GM12874 (cell line): ENCODE data around the gene HINFP.

ENCODE experiments used
- TF ChIP-seq, protein P1 (sequence below): IDR thresholded peaks from 2 replicates; pipeline ENCODE4 v1.5.1; 2011; ENCODE audit warnings: low read depth, mild to moderate bottlenecking, control low read depth, low read length, moderate library complexity; ENCODE audit not compliant: insufficient read depth

HINFP gene

DNA sequence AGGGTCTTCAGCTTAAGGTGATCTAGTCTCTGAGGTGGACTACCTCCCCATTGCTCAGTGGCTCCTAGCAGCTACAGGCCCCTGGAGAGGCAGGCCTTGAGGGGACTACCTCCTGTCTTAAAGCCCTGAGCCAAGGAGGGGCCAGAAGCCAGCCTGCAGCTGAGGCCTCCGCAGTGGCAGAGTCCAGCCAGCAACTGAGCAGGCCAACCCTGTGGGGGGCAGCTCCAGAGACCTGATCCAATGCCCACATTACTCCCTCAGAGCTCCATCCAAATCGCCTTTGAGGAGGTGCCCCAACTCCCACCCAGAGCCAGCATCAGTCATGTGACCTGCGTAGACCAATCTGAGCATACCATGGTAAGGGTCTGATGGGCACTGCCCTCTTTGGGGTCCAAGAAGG, 11.5 kb upstream of the HINFP start:
- TF ChIP-seq, protein P1, sequence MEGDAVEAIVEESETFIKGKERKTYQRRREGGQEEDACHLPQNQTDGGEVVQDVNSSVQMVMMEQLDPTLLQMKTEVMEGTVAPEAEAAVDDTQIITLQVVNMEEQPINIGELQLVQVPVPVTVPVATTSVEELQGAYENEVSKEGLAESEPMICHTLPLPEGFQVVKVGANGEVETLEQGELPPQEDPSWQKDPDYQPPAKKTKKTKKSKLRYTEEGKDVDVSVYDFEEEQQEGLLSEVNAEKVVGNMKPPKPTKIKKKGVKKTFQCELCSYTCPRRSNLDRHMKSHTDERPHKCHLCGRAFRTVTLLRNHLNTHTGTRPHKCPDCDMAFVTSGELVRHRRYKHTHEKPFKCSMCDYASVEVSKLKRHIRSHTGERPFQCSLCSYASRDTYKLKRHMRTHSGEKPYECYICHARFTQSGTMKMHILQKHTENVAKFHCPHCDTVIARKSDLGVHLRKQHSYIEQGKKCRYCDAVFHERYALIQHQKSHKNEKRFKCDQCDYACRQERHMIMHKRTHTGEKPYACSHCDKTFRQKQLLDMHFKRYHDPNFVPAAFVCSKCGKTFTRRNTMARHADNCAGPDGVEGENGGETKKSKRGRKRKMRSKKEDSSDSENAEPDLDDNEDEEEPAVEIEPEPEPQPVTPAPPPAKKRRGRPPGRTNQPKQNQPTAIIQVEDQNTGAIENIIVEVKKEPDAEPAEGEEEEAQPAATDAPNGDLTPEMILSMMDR, result no peak

DNA sequence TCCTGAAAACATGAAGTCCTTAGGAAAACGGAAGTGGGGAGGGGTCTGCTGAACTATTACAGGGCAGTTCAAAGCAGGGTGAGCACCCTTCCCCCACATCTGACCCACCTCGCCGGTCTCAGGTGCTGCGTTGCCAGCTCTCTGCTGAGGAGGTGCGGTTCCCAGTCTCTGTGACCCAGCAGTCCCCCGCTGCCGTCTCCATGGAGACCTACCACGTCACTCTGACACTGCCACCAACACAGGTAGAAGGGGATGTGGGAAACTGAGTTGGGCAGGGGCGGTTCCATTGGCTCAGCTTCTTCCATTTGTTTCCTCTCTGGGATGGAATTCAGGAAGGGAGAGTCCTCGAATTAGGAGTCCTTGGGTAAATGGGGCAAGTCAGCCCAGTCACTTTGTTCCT, 10.9 kb upstream of the HINFP start:
- TF ChIP-seq, protein P1, result no peak

DNA sequence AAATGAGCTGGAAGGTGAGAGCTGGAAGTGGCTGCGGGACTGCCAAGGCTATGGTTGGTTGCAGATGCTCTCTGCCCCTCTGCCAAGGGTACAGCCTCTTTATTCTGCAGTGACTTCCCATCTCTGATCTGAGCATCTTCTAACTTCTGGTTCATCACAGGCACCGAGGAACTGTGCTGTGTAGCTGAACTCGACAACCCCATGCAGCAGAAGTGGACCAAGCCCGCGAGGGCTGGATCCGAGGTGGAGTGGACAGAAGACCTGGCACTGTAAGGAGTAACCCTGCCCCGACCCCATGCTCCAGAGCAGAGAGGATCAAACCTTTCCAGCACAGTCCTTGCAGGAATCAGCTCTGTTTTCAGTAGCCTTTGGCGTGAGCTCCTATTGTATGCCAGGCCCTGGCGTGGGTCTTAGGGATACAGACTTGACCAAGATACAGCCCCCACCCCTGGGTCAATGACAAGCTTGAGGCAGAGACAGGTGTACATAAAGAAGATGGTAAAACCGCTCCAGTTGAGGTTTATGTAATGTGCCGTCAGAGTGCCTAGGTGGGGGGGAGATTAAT, 9.9 kb upstream of the HINFP start:
- TF ChIP-seq, protein P1, result no peak

DNA sequence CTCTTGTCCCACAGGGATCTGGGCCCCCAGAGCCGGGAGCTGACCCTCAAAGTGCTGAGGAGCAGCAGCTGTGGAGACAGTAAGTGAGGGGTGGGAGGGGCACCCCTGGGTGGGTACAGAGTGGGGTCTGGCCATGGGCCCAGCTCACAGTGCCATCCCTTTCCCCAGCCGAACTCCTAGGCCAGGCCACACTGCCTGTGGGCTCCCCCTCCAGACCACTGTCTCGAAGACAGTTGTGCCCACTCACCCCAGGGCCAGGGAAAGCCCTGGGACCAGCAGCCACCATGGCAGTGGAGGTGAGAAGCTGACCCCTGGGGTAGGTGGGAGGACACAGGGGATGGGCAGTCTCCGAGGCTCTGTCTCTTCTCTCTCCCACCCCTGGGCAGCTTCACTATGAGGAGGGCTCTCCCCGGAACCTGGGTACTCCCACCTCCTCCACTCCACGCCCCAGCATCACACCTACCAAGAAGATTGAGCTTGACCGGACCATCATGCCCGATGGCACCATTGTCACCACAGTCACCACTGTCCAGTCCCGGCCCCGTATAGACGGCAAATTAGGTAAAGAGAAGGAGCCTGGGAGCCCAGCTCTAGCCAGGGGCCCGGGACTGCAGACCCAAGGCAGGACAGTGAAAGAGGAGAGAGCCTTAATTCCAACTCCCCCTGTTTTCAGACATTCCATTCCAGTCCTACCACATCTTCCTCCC, 8.9 kb upstream of the HINFP start:
- TF ChIP-seq, protein P1, result no peak

DNA sequence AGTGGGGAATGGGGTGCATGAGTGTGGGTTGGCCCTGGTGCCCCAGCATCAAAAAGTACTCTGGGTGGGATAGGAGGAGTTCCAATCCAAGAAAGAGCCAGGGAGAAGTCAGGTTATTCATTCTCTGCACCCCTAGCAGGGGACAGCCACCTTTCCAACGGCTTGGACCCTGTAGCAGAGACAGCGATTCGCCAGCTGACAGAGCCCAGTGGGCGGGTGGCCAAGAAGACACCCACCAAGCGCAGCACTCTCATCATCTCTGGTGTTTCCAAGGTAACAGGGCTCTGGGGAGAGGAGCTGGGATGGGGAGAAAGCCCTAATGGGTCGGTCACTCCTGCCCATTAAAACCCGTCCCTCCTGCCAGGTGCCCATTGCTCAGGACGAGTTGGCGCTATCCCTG, 7.7 kb upstream of the HINFP start:
- TF ChIP-seq, protein P1, result no peak

DNA sequence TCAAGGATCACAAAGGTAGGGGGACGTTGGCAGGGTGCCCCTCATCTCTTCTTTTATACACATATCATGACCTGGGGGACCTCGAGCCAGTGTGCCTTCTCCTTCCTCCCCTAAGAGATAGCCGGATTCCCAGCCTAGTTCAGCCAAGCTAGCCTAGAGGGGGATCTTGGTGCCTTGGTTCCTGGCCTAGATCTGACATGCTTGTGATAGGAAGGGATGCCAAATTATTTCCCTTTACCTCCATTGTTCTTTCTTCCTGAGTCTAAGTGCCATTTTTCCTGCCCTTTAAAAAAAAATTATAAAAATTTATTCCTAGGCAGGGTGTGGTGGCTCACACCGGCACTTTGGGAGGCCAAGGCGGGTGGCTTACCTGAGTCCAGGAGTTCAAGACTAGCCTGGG, 7.0 kb upstream of the HINFP start:
- TF ChIP-seq, protein P1, result no peak

- TF ChIP-seq, protein P1, result no peak
These were observed 5.7 kb upstream of the HINFP start for GRCh38 chr11:119115484-119116234.
